ENCODE measurements around the gene NUDT21.
A peak's percentile ranks its signal among the peaks of the same experiment; 100 is the strongest.

The NUDT21 gene

DNA sequence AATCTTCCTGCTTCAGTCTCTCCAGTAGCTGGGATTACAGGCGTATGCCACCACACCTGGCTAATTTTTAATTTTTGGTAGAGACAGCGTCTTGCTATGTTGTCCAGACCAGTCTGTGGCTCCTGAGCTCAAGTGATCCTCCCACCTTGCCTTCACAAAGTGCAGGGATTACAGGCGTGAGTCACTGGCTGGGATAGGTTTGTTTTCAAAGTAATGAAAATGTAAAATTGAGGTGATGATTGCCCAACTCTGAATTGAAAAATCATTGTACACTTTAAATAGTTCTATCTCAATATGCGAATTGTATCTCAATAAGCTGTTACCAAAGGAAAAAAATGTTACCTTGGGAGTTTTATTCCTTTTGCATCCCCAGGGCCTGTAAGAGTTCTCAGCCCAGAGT, 24.5 kb downstream of the NUDT21 start:
- no peak overlapping the region for H3K9ac ChIP-seq (ENCODE audit: low read length in 2 of 2)
- H3K4me1 ChIP-seq (ENCODE audit: control insufficient read depth, insufficient read depth, low read length): peaks cover 17% of the 10 kb centered on the region
- no peak overlapping the region for H3K4me3 ChIP-seq (ENCODE audit: low read length in 2 of 2)
- H3K27ac ChIP-seq (ENCODE audit: low read length): no peak overlapping the region
- H3K36me3 ChIP-seq (ENCODE audit: control insufficient read depth in 2 of 2, insufficient read depth in 2 of 2, low read length in 2 of 2): peaks cover 7 to 8% of the 10 kb centered on the region in 2 donors
- no peaks in the 10 kb centered on the region for H3K9me3 ChIP-seq (ENCODE audit: control insufficient read depth in 2 of 2, low read length in 2 of 2)
- no peaks in the 10 kb centered on the region for H3K27me3 ChIP-seq (ENCODE audit: control insufficient read depth in 1 of 2, insufficient read depth in 2 of 2, low read length in 2 of 2)

DNA sequence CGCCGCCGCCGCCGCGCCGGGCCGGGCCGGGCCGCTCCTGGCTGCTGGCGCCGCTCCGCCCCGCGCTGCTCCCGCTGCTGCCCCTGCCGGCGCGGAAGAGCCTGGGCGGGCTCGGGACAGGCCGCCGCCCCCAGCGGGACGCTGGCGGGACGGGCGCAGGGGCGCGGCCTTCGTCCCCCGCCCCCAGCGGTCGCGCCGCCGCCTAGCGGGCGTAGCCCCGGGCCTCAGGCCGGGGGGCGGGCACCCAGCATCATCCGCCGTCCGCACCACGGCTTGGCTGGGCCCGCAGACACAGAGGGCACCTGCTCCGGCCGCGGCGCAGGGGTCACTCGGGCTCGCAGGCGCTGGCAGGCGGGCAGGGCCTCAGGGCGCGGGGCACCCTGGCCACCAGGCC, 25.7 kb downstream of the NUDT21 start, which contains the start of gene AMFR:
Gene AMFR (minus strand): TSS at position 107 of the 394 bp plus-strand sequence. CDS start 218 bp downstream, outside the sequence.
- Histone ChIP-seq H3K9me3 (ENCODE audit: control insufficient read depth in 2 of 2, low read length in 2 of 2) (no peaks in the 10 kb centered on the region), H3K4me3 (ENCODE audit: low read length in 2 of 2) (peak within 1 kb of the TSS; percentile 79 to 80), H3K27me3 (ENCODE audit: control insufficient read depth in 1 of 2, insufficient read depth in 2 of 2, low read length in 2 of 2) (no peaks in the 10 kb centered on the region), H3K4me1 (ENCODE audit: control insufficient read depth, insufficient read depth, low read length) (peaks cover 17% of the 10 kb centered on the region), H3K36me3 (ENCODE audit: control insufficient read depth in 2 of 2, insufficient read depth in 2 of 2, low read length in 2 of 2) (peaks cover 2 to 3% of the 10 kb centered on the region in 2 donors), H3K27ac (ENCODE audit: low read length) (peak within 1 kb of the TSS; percentile 75), H3K9ac (ENCODE audit: low read length in 2 of 2) (peak within 1 kb of the TSS; percentile 76 to 87)

DNA sequence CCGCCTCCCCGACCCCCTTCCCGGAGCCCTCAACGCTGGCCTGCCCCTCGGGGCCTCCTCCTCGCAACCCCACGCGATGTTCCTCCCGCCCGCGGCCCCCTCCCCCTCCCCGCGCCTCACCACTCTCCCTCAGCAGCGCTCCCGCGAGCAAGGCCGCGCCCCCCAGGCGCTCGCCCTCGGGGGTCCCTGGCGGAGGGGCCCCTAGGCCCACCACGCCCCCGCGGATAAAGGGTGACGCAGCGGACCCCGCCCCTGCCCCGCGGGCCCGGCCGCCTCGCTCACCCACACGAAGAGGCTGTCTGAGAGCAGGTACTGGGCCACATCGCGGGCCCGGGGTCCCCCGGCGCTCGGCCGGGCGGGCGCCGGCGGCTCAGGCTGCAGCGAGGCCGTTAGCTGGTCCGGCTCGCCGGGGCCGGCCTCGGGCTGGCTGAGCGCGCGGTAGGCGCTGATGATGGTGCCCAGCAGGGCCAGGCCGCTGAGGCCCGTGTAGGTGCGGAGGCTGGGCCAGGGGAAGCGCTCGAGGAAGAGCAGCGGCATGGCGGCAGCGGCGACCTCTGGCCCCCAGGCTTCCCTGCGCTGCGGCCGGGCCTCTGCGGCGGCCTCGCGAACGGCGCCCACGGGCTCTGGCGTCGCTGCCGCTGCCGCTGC, 26.2 kb downstream of the NUDT21 start:
- Histone ChIP-seq H3K27ac (ENCODE audit: low read length) (peak overlapping the region; percentile 72), H3K27me3 (ENCODE audit: control insufficient read depth in 1 of 2, insufficient read depth in 2 of 2, low read length in 2 of 2) (no peaks in the 10 kb centered on the region), H3K4me3 (ENCODE audit: low read length in 2 of 2) (peak overlapping the region; percentile 79 to 80), H3K36me3 (ENCODE audit: control insufficient read depth in 2 of 2, insufficient read depth in 2 of 2, low read length in 2 of 2) (peaks cover 0 to 3% of the 10 kb centered on the region in 2 donors), H3K9ac (ENCODE audit: low read length in 2 of 2) (peak overlapping the region; percentile 76 to 77), H3K4me1 (ENCODE audit: control insufficient read depth, insufficient read depth, low read length) (peaks cover 17% of the 10 kb centered on the region), H3K9me3 (ENCODE audit: control insufficient read depth in 2 of 2, low read length in 2 of 2) (no peaks in the 10 kb centered on the region)

DNA sequence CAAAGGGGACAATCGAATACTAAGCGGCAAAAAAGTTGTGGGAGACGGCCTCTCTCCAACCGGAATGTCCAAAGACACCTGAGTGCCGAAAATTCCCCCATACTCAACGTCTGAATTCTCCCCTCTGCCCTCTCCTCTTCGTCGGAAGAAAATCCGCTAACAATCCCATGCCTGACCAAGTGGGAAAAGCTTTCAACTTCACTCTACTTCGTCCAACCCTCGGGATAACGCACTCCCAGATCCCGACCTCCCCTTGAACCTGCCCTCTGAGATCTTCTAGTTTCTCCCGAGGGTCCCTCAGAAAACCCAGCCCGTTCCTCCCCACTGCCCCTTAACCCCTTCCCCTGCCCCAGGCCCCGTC, 26.7 kb downstream of the NUDT21 start:
- no peaks in the 10 kb centered on the region for H3K27me3 ChIP-seq (ENCODE audit: control insufficient read depth in 1 of 2, insufficient read depth in 2 of 2, low read length in 2 of 2)

DNA sequence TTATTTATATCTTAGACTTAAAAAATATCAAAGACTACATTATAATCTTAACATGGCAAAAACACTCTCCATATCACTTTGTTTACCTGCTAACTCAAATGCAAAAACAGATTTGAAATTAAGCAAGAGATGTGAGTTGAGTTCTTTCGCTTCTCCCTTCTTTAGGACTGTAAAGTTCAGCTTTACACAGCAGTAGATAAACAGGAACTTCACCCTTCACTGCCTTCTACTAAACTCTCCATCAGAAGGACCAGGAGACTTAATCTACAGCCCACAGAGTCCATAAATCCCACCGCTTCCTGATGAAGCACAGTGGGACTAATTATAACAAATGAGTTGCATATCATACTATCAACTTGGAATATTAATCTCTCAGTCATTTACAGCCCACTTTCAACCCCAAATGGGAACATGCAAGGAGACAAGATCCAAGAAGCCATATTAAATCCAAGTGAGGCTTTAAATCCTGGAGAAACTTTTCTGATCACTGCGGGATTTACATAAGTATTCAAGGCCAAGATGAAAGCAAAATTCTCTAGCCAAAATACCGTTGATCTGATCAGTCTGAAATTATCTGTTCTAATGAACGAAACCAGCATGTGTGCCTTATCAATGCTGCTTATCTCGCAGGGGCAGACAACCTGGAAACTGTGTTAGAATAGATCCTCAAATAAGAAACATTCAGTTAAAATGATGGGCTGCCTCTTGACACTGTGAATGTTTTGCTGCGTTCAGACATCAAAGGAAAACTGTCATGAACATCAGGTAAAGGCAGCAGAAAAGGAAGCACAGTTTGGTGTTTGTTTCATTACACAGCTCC, 27.3 kb downstream of the NUDT21 start:
- Histone ChIP-seq H3K27ac (ENCODE audit: low read length) (peak overlapping the region; percentile 72), H3K4me1 (ENCODE audit: control insufficient read depth, insufficient read depth, low read length) (peaks cover 17% of the 10 kb centered on the region), H3K36me3 (ENCODE audit: control insufficient read depth in 2 of 2, insufficient read depth in 2 of 2, low read length in 2 of 2) (peaks cover 0 to 2% of the 10 kb centered on the region in 2 donors)

More for the DNA sequence above, 26.7 kb downstream of the NUDT21 start:
- peak overlapping the region; percentile 79 to 80 for H3K4me3 ChIP-seq (ENCODE audit: low read length in 2 of 2)
- peak overlapping the region; percentile 76 to 87 for H3K9ac ChIP-seq (ENCODE audit: low read length in 2 of 2)
- peaks cover 17% of the 10 kb centered on the region for H3K4me1 ChIP-seq (ENCODE audit: control insufficient read depth, insufficient read depth, low read length)
- peak overlapping the region; percentile 72 for H3K27ac ChIP-seq (ENCODE audit: low read length)
- no peaks in the 10 kb centered on the region for H3K9me3 ChIP-seq (ENCODE audit: control insufficient read depth in 2 of 2, low read length in 2 of 2)
- H3K36me3 ChIP-seq (ENCODE audit: control insufficient read depth in 2 of 2, insufficient read depth in 2 of 2, low read length in 2 of 2): peaks cover 0 to 3% of the 10 kb centered on the region in 2 donors

DNA sequence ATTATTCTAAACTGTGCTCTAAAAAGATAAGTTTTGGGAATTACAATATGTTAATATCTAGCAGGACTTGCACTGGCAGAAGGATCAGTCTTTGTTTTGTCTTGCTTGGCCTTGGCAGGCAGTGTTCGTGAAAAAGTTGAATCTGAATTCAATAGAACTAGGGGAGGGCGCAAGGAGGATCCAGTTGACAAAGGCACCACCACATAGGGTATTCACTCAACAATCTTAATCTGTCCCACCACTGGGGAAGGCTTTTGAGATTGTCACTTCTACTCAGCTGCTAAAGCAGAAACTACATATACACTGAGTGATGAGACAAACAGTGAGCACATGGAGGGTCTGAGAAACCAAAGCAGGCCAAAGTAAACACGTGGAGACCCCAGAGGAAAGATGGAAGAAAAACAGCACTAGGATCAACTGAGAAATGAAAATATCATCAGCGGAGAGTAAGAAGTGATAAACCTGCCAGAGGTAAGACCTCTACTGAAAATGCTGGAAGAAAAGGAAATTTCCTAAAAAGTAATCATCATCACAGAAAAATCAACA, 28.2 kb downstream of the NUDT21 start:
- peak overlapping the region in 1 of 2 donors; percentile 21 for H3K9ac ChIP-seq (ENCODE audit: low read length in 2 of 2)
- H3K27me3 ChIP-seq (ENCODE audit: control insufficient read depth in 1 of 2, insufficient read depth in 2 of 2, low read length in 2 of 2): no peaks in the 10 kb centered on the region
- H3K4me1 ChIP-seq (ENCODE audit: control insufficient read depth, insufficient read depth, low read length): peaks cover 17% of the 10 kb centered on the region
- H3K36me3 ChIP-seq (ENCODE audit: control insufficient read depth in 2 of 2, insufficient read depth in 2 of 2, low read length in 2 of 2): no peaks in the 10 kb centered on the region
- peak overlapping the region in 1 of 2 donors; percentile 79 for H3K4me3 ChIP-seq (ENCODE audit: low read length in 2 of 2)
- H3K9me3 ChIP-seq (ENCODE audit: control insufficient read depth in 2 of 2, low read length in 2 of 2): no peaks in the 10 kb centered on the region
- no peak overlapping the region for H3K27ac ChIP-seq (ENCODE audit: low read length)

More for the DNA sequence above, 27.3 kb downstream of the NUDT21 start:
- H3K4me3 ChIP-seq (ENCODE audit: low read length in 2 of 2): peak overlapping the region; percentile 79 to 80
- no peaks in the 10 kb centered on the region for H3K27me3 ChIP-seq (ENCODE audit: control insufficient read depth in 1 of 2, insufficient read depth in 2 of 2, low read length in 2 of 2)
- peak overlapping the region; percentile 76 to 87 for H3K9ac ChIP-seq (ENCODE audit: low read length in 2 of 2)
- no peaks in the 10 kb centered on the region for H3K9me3 ChIP-seq (ENCODE audit: control insufficient read depth in 2 of 2, low read length in 2 of 2)

DNA sequence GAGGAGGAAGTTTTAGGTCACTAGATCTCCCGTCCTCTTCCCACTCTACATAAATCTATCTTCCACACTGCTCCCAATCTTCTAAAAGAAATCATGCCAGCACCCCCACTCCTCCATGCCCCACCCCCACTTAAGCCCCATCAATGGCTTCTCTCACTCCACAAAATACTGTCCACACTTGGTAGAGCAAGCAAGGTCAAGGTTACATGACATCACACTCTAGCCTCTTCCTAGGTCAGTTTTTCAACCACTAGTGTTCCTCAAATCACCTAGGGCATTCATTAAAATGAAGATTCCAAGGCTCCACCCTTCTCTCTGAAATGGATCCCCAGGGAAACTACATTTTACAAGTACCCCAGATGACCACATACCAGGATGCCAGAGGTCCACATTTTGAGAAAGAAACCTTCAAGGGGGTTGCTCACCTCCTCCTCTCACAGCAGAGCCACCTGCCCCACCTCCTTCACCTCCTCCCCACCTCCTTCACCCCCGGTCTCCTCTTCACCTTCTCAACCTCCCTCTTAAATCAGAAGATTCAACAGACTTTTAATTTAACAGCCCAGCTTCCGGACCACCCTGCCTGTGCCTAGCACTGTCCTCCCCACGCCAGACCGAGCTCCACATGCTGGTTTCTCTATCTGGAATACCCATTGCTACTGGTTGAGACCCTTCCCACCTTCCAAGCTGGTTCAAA, 29.0 kb downstream of the NUDT21 start:
- Histone ChIP-seq H3K36me3 (ENCODE audit: control insufficient read depth in 2 of 2, insufficient read depth in 2 of 2, low read length in 2 of 2) (no peaks in the 10 kb centered on the region), H3K9ac (ENCODE audit: low read length in 2 of 2) (no peak overlapping the region), H3K27ac (ENCODE audit: low read length) (no peak overlapping the region)

DNA sequence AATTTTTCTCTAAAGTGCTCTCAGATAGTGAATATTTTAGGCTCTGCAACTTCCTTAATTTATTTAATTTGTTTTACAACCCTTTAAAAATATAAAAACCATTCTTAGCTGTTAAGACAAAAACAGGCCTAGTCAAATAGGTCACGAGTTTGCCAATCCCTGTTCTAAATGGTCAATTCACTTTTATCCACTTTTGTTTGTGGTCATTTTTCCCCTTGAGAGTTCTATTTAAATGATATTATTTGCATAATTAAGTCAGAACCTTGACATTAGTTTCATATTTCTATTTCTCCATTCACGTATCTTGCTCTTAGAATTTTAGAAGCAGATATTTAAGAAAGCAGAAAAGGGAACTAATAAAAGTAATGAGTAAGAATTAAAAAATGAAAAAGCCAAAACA, 29.8 kb downstream of the NUDT21 start:
- H3K27me3 ChIP-seq (ENCODE audit: control insufficient read depth in 1 of 2, insufficient read depth in 2 of 2, low read length in 2 of 2): no peaks in the 10 kb centered on the region
- H3K27ac ChIP-seq (ENCODE audit: low read length): no peak overlapping the region
- no peaks in the 10 kb centered on the region for H3K36me3 ChIP-seq (ENCODE audit: control insufficient read depth in 2 of 2, insufficient read depth in 2 of 2, low read length in 2 of 2)
- H3K4me1 ChIP-seq (ENCODE audit: control insufficient read depth, insufficient read depth, low read length): peaks cover 17% of the 10 kb centered on the region
- no peaks in the 10 kb centered on the region for H3K9me3 ChIP-seq (ENCODE audit: control insufficient read depth in 2 of 2, low read length in 2 of 2)
- no peak overlapping the region for H3K9ac ChIP-seq (ENCODE audit: low read length in 2 of 2)
- no peak overlapping the region for H3K4me3 ChIP-seq (ENCODE audit: low read length in 2 of 2)

More for the DNA sequence above, 29.0 kb downstream of the NUDT21 start:
- Histone ChIP-seq H3K27me3 (ENCODE audit: control insufficient read depth in 1 of 2, insufficient read depth in 2 of 2, low read length in 2 of 2) (no peaks in the 10 kb centered on the region), H3K9me3 (ENCODE audit: control insufficient read depth in 2 of 2, low read length in 2 of 2) (no peaks in the 10 kb centered on the region), H3K4me1 (ENCODE audit: control insufficient read depth, insufficient read depth, low read length) (peaks cover 17% of the 10 kb centered on the region), H3K4me3 (ENCODE audit: low read length in 2 of 2) (no peak overlapping the region)

DNA sequence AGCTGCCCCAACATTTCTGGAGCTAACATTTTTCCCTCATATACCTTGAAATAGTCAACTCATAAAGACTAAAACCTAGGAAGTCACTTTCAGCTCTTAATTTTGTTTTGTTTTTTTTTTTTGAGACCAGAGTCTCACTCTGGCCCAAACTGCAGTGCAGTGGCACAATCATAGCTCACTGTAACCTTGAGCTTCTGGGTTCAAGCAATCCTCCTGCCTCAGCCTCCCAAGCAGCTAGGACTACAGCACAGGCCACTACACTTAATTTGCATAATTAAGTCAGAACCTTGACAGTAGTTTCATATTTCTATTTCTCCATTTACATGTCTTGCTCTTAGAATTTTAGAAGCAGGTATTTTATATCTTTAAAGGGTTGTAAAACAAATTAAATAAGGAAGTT, 30.5 kb downstream of the NUDT21 start:
- H3K9ac ChIP-seq (ENCODE audit: low read length in 2 of 2): no peak overlapping the region
- H3K4me3 ChIP-seq (ENCODE audit: low read length in 2 of 2): no peak overlapping the region
- H3K4me1 ChIP-seq (ENCODE audit: control insufficient read depth, insufficient read depth, low read length): peaks cover 17% of the 10 kb centered on the region
- no peaks in the 10 kb centered on the region for H3K36me3 ChIP-seq (ENCODE audit: control insufficient read depth in 2 of 2, insufficient read depth in 2 of 2, low read length in 2 of 2)
- no peak overlapping the region for H3K27ac ChIP-seq (ENCODE audit: low read length)
- H3K9me3 ChIP-seq (ENCODE audit: control insufficient read depth in 2 of 2, low read length in 2 of 2): no peaks in the 10 kb centered on the region
- H3K27me3 ChIP-seq (ENCODE audit: control insufficient read depth in 1 of 2, insufficient read depth in 2 of 2, low read length in 2 of 2): no peaks in the 10 kb centered on the region

DNA sequence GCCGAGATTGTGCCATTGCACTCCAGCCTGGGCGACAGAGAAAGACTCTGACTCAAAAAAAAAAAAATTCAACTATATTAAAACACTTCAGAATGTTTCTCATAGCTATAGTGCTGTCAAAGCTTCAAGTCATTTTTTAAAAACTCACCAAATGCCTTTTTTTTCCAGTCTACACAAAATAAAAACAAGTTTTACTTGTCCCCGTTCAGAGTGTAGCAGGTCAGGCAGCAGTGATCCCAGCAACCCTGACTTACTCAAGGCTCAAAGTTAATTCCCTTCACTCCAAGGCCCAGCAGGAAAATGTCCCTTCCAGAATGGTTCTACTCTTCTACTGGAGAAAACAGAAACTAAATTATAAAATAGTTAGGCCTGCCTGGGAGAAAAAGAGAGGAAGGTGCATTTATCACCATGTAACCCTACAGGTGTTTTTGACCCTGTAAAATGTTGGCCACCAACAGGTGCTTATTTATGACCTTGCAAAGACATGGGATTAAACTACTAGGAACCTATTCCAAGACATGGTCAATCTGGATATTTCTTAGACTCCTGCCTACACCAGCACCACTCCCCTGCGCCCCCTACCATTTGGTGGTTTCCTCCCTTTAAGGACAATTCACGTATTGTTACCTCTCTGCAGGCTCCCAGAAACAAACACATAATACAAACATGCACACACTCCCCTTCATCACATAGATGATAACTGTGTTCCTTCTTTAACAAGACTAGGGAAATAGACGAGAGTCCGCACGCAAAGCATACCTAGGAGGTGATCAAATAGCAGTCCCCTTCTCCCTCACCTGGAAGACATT, 31.2 kb downstream of the NUDT21 start:
- H3K27me3 ChIP-seq (ENCODE audit: control insufficient read depth in 1 of 2, insufficient read depth in 2 of 2, low read length in 2 of 2): no peaks in the 10 kb centered on the region
- no peaks in the 10 kb centered on the region for H3K36me3 ChIP-seq (ENCODE audit: control insufficient read depth in 2 of 2, insufficient read depth in 2 of 2, low read length in 2 of 2)
- peaks cover 17% of the 10 kb centered on the region for H3K4me1 ChIP-seq (ENCODE audit: control insufficient read depth, insufficient read depth, low read length)
- no peak overlapping the region for H3K4me3 ChIP-seq (ENCODE audit: low read length in 2 of 2)
- no peaks in the 10 kb centered on the region for H3K9me3 ChIP-seq (ENCODE audit: control insufficient read depth in 2 of 2, low read length in 2 of 2)
- H3K27ac ChIP-seq (ENCODE audit: low read length): no peak overlapping the region
- H3K9ac ChIP-seq (ENCODE audit: low read length in 2 of 2): no peak overlapping the region

Data from stomach smooth muscle (tissue), 2 donors.